Adrenal gland (tissue), 5 donors: ENCODE results near the gene FAM78B.

Experiments
- POLR2A ChIP-seq, 2 donors: fragments of 450-650 bp; IDR thresholded peaks; one replicate each; pipeline ENCODE4 v1.6.1; 2017; ENCODE audit warnings: antibody characterized with exemption in 2 of 2, mild to moderate bottlenecking in 2 of 2, moderate library complexity in 1 of 2
- TF ChIP-seq, protein P1 (sequence below), 6 experiments: fragments of 450-650 bp in 4 of 6; fragments of 200-600 bp in 2 of 6; sonication (generic) in 1 of 6; IDR thresholded peaks; 1 replicate in 5 of 6; 2 replicates in 1 of 6; pipeline versions ENCODE4 v1.5.1 to v1.8.0; 2016 to 2021; ENCODE audit warnings: antibody characterized with exemption in 6 of 6, mild to moderate bottlenecking in 2 of 6, moderate library complexity in 1 of 6
- donor health status: DM: no; HTN: no; CAD: no.

DNA sequence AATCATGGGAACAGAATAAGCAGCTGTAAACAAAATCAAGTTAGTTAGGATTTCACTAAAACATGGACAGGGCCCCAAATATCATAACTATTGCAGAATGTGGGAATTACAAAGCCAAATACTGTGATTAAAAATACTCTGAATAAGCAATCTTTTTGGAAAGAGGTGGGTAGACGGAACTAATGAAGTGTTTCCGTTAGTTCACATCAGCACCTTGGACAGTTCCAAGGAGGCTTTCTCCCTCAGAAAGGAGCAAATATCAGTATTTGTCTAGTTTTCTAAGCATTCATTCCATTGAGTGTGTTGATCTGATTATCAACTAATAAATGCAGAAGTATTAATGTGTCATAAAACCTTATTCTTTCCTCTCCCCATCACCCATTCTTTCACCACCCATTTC is 97.4 kb downstream of the FAM78B start:
- TF ChIP-seq, protein P1, sequence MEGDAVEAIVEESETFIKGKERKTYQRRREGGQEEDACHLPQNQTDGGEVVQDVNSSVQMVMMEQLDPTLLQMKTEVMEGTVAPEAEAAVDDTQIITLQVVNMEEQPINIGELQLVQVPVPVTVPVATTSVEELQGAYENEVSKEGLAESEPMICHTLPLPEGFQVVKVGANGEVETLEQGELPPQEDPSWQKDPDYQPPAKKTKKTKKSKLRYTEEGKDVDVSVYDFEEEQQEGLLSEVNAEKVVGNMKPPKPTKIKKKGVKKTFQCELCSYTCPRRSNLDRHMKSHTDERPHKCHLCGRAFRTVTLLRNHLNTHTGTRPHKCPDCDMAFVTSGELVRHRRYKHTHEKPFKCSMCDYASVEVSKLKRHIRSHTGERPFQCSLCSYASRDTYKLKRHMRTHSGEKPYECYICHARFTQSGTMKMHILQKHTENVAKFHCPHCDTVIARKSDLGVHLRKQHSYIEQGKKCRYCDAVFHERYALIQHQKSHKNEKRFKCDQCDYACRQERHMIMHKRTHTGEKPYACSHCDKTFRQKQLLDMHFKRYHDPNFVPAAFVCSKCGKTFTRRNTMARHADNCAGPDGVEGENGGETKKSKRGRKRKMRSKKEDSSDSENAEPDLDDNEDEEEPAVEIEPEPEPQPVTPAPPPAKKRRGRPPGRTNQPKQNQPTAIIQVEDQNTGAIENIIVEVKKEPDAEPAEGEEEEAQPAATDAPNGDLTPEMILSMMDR (IDR thresholded peaks at IDR 0.05), result no peak
- TF ChIP-seq POLR2A (IDR thresholded peaks at IDR 0.05), result no peak
